Jurkat, Clone E6-1 (cell line): Measurements from ENCODE around the gene THAP5.
A peak's percentile ranks its signal among the peaks of the same experiment; 100 is the strongest.
"Not testable (repeated sequence)": the region's sequence is repeated elsewhere in the genome, so short reads cannot be mapped to it uniquely, and the experiment has no call there.

Experiments used
- DNase-seq: peaks from one replicate; pipeline ENCODE4 v3.0.0-alpha.2; 2011; ENCODE audit warnings: low read depth, low spot score
- H3K4me3 ChIP-seq: 2 replicates; pipeline ENCODE4 v1.5.1; 2011; ENCODE audit warnings: mild to moderate bottlenecking, low read length, control low read depth, moderate library complexity

The THAP5 gene

GRCh38 chr7:108541478-108541877 is 28.0 kb downstream of the THAP5 start:
- DNase-seq = no peak
- H3K4me3 ChIP-seq = no peak overlapping the region

- DNase-seq, H3K4me3 ChIP-seq: not testable (repeated sequence)
Observed at GRCh38 chr7:108538685-108539084, 30.8 kb downstream of the THAP5 start.

- not testable (repeated sequence) for DNase-seq, H3K4me3 ChIP-seq
Observed at GRCh38 chr7:108538236-108538635, 31.3 kb downstream of the THAP5 start.

- H3K4me3 ChIP-seq = no peak overlapping the region
- DNase-seq = no peak
Observed at GRCh38 chr7:108537229-108537628, 32.3 kb downstream of the THAP5 start.

GRCh38 chr7:108535744-108536143 is 33.8 kb downstream of the THAP5 start:
- no peak for DNase-seq
- H3K4me3 ChIP-seq = no peak overlapping the region

GRCh38 chr7:108535257-108535656 is 34.2 kb downstream of the THAP5 start:
- no peak overlapping the region for H3K4me3 ChIP-seq
- no peak for DNase-seq

GRCh38 chr7:108533712-108534111 is 35.8 kb downstream of the THAP5 start:
- H3K4me3 ChIP-seq = no peak overlapping the region
- DNase-seq = no peak

GRCh38 chr7:108529341-108529740 is 40.2 kb downstream of the THAP5 start:
- no peak for DNase-seq
- no peak overlapping the region for H3K4me3 ChIP-seq

GRCh38 chr7:108528183-108528712 is 41.3 kb downstream of the THAP5 start:
- H3K4me3 ChIP-seq = no peak overlapping the region
- DNase-seq = no peak

GRCh38 chr7:108526768-108527017 is 42.8 kb downstream of the THAP5 start:
- DNase-seq = no peak
- peak overlapping the region; percentile 90 for H3K4me3 ChIP-seq

GRCh38 chr7:108525985-108526767 is 43.3 kb downstream of the THAP5 start, which contains the start of gene PNPLA8:
PNPLA8 (minus strand) TSS chr7:108526135; CDS start chr7:108515491, 10,644 bp downstream.
- peak; percentile 97 for DNase-seq

GRCh38 chr7:108525327-108525984 is 44.0 kb downstream of the THAP5 start:
- DNase-seq = peak; percentile 62
- peak overlapping the region; percentile 90 for H3K4me3 ChIP-seq

More at GRCh38 chr7:108525985-108526767, 43.3 kb downstream of the THAP5 start, which contains the start of gene PNPLA8:
- H3K4me3 ChIP-seq = peak within 1 kb of the TSS; percentile 90

GRCh38 chr7:108522780-108523179 is 46.7 kb downstream of the THAP5 start:
- H3K4me3 ChIP-seq = no peak overlapping the region
- no peak for DNase-seq

- no peak for DNase-seq
- H3K4me3 ChIP-seq = no peak overlapping the region
Observed at GRCh38 chr7:108517951-108518350, 51.6 kb downstream of the THAP5 start.

GRCh38 chr7:108515630-108516029 is 53.9 kb downstream of the THAP5 start:
- H3K4me3 ChIP-seq = no peak overlapping the region
- DNase-seq = no peak

GRCh38 chr7:108515013-108515412 is 54.5 kb downstream of the THAP5 start:
- no peak overlapping the region for H3K4me3 ChIP-seq
- no peak for DNase-seq
